T-helper 2 cell treated with Interferon-gamma antibody and Interleukin-4, amounts not matched to agents 5 μg/mL and 100 μg/mL, for 36 hours (primary cell): ENCODE data around the gene FOXC1.

Experiments
- DNase-seq: peaks from one replicate; pipeline ENCODE4 v3.0.0; 2021; ENCODE audit warnings: low spot score
- H3K27ac Mint-ChIP-seq: one replicate; pipeline ENCODE4 v1.8.0; 2021; ENCODE audit warnings: mild to moderate bottlenecking, mixed read lengths
- H3K27me3 Mint-ChIP-seq: one replicate; pipeline ENCODE4 v1.8.0; 2021; ENCODE audit warnings: low read depth, mixed read lengths
- H3K36me3 Mint-ChIP-seq: one replicate; pipeline ENCODE4 v1.8.0; 2021; ENCODE audit warnings: low read depth, mixed read lengths
- H3K4me1 Mint-ChIP-seq: one replicate; pipeline ENCODE4 v1.8.0; 2021; ENCODE audit warnings: low read depth, mixed read lengths
- H3K4me3 Mint-ChIP-seq: one replicate; pipeline ENCODE4 v1.8.0; 2022; ENCODE audit warnings: mild to moderate bottlenecking, moderate library complexity, mixed read lengths
- H3K9me3 Mint-ChIP-seq: one replicate; pipeline ENCODE4 v1.8.0; 2021; ENCODE audit warnings: mixed read lengths

The FOXC1 gene

DNA sequence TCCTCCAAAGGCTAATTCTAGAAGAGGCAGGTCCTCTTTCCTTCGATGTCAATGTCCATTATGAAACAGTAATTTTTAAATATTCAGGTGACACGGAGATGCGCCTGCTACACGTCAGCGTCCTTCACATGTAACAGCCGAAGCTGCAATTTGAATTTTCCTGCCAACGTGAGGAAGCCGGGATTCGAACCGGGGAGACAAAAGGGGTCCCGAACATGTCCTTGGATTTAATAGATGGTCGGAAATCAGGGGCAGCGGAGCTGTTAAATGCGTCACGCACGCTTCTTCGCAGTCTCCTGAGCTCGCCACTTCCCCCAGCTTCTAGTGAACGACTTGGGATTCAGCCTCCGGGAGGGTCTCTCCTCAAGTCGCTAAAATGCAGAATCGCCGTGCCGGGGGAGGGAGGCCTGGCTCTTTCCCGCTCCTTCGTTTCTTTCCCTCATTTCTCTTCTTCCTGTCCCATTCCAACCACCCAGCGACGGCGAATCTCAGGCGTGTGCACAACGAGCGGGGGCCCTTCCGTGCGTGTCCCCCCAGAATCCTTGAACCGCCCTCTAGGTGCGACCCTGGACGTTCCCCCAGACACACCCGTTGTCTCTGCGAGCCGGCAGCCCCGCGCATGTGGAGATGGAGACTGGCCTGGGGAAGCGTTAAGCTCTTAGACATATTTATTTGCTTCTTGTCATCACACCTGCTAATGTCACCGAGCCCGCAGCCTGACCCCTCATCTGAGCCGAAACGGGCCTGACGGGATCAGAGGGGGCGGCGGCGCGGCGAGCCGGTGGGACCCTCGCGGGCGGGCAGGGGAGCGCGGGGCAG is 1.3 kb upstream of the FOXC1 start:
- Mint-ChIP-seq H3K27me3 (peaks cover 66% of the 10 kb centered on the region), H3K36me3 (peaks cover 3% of the 10 kb centered on the region), H3K4me1 (peaks cover 21% of the 10 kb centered on the region), H3K4me3 (peak overlapping the region; percentile 52), H3K9me3 (no peaks in the 10 kb centered on the region), H3K27ac (peak overlapping the region; percentile 68)
- no peak for DNase-seq

DNA sequence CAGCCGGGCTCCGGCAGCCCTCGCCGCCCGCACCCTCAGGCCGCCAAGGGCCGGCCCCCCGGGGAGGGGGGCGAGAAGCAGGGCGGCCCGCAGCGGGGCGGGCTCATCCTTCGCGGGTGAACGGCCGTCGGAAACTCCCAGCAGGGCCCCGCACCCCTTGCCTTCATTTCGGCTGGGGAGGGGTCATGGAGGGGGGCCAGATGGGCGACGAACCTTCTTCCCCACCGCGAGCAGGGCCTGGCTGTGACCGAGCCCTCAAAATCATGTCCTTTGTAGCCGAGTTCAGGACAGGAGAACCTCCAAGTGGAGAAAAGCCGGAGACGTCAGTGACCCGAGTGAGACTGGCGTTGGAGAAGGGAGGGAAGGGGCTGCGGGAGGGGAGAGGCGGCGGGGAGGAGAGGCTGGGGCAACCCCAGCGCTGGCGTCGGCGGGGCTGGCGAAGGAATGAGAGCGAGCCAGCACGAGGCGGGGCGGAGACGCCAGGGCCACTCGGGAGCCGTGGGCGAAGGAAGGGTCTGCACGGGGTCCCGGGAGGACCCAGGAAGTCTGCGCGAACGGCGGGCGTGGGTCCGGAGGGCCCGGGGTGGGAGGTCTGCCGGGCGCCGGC is 571 bp upstream of the FOXC1 start:
- no peak overlapping the region for H3K27ac Mint-ChIP-seq
- peaks cover 63% of the 10 kb centered on the region for H3K27me3 Mint-ChIP-seq
- H3K4me3 Mint-ChIP-seq = no peak overlapping the region
- no peak for DNase-seq
- no peaks in the 10 kb centered on the region for H3K9me3 Mint-ChIP-seq
- H3K4me1 Mint-ChIP-seq = peaks cover 21% of the 10 kb centered on the region
- peaks cover 3% of the 10 kb centered on the region for H3K36me3 Mint-ChIP-seq

DNA sequence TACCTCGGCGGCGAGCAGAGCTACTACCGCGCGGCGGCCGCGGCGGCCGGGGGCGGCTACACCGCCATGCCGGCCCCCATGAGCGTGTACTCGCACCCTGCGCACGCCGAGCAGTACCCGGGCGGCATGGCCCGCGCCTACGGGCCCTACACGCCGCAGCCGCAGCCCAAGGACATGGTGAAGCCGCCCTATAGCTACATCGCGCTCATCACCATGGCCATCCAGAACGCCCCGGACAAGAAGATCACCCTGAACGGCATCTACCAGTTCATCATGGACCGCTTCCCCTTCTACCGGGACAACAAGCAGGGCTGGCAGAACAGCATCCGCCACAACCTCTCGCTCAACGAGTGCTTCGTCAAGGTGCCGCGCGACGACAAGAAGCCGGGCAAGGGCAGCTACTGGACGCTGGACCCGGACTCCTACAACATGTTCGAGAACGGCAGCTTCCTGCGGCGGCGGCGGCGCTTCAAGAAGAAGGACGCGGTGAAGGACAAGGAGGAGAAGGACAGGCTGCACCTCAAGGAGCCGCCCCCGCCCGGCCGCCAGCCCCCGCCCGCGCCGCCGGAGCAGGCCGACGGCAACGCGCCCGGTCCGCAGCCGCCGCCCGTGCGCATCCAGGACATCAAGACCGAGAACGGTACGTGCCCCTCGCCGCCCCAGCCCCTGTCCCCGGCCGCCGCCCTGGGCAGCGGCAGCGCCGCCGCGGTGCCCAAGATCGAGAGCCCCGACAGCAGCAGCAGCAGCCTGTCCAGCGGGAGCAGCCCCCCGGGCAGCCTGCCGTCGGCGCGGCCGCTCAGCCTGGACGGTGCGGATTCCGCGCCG is 994 bp downstream of the FOXC1 start:
- H3K9me3 Mint-ChIP-seq = no peaks in the 10 kb centered on the region
- H3K4me3 Mint-ChIP-seq = peak overlapping the region; percentile 70
- H3K27me3 Mint-ChIP-seq = peaks cover 63% of the 10 kb centered on the region
- H3K4me1 Mint-ChIP-seq = peaks cover 21% of the 10 kb centered on the region
- H3K36me3 Mint-ChIP-seq = peaks cover 3% of the 10 kb centered on the region
- peak overlapping the region; percentile 71 for H3K27ac Mint-ChIP-seq
- no peak for DNase-seq

DNA sequence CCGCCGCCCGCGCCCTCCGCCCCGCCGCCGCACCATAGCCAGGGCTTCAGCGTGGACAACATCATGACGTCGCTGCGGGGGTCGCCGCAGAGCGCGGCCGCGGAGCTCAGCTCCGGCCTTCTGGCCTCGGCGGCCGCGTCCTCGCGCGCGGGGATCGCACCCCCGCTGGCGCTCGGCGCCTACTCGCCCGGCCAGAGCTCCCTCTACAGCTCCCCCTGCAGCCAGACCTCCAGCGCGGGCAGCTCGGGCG is 1.5 kb downstream of the FOXC1 start:
- Mint-ChIP-seq H3K36me3 (peaks cover 3% of the 10 kb centered on the region), H3K27me3 (peaks cover 63% of the 10 kb centered on the region), H3K4me1 (peaks cover 18% of the 10 kb centered on the region), H3K9me3 (no peaks in the 10 kb centered on the region), H3K27ac (no peak overlapping the region), H3K4me3 (no peak overlapping the region)
- DNase-seq = no peak

DNA sequence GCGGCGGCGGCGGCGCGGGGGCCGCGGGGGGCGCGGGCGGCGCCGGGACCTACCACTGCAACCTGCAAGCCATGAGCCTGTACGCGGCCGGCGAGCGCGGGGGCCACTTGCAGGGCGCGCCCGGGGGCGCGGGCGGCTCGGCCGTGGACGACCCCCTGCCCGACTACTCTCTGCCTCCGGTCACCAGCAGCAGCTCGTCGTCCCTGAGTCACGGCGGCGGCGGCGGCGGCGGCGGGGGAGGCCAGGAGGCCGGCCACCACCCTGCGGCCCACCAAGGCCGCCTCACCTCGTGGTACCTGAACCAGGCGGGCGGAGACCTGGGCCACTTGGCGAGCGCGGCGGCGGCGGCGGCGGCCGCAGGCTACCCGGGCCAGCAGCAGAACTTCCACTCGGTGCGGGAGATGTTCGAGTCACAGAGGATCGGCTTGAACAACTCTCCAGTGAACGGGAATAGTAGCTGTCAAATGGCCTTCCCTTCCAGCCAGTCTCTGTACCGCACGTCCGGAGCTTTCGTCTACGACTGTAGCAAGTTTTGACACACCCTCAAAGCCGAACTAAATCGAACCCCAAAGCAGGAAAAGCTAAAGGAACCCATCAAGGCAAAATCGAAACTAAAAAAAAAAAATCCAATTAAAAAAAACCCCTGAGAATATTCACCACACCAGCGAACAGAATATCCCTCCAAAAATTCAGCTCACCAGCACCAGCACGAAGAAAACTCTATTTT is 2.0 kb downstream of the FOXC1 start:
- Mint-ChIP-seq H3K27me3 (peaks cover 61% of the 10 kb centered on the region), H3K4me1 (peaks cover 18% of the 10 kb centered on the region), H3K36me3 (peaks cover 3% of the 10 kb centered on the region), H3K4me3 (peak overlapping the region; percentile 77), H3K9me3 (no peaks in the 10 kb centered on the region), H3K27ac (peak overlapping the region; percentile 83)
- no peak for DNase-seq

DNA sequence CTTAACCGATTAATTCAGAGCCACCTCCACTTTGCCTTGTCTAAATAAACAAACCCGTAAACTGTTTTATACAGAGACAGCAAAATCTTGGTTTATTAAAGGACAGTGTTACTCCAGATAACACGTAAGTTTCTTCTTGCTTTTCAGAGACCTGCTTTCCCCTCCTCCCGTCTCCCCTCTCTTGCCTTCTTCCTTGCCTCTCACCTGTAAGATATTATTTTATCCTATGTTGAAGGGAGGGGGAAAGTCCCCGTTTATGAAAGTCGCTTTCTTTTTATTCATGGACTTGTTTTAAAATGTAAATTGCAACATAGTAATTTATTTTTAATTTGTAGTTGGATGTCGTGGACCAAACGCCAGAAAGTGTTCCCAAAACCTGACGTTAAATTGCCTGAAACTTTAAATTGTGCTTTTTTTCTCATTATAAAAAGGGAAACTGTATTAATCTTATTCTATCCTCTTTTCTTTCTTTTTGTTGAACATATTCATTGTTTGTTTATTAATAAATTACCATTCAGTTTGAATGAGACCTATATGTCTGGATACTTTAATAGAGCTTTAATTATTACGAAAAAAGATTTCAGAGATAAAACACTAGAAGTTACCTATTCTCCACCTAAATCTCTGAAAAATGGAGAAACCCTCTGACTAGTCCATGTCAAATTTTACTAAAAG is 2.7 kb downstream of the FOXC1 start:
- H3K27ac Mint-ChIP-seq = peak overlapping the region; percentile 83
- H3K9me3 Mint-ChIP-seq = no peaks in the 10 kb centered on the region
- no peak for DNase-seq
- H3K27me3 Mint-ChIP-seq = peaks cover 61% of the 10 kb centered on the region
- H3K4me1 Mint-ChIP-seq = peaks cover 15% of the 10 kb centered on the region
- H3K36me3 Mint-ChIP-seq = peaks cover 3% of the 10 kb centered on the region
- H3K4me3 Mint-ChIP-seq = peak overlapping the region; percentile 77

DNA sequence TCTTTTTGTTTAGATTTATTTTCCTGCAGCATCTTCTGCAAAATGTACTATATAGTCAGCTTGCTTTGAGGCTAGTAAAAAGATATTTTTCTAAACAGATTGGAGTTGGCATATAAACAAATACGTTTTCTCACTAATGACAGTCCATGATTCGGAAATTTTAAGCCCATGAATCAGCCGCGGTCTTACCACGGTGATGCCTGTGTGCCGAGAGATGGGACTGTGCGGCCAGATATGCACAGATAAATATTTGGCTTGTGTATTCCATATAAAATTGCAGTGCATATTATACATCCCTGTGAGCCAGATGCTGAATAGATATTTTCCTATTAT is 3.2 kb downstream of the FOXC1 start:
- peaks cover 3% of the 10 kb centered on the region for H3K36me3 Mint-ChIP-seq
- H3K27ac Mint-ChIP-seq = no peak overlapping the region

DNA sequence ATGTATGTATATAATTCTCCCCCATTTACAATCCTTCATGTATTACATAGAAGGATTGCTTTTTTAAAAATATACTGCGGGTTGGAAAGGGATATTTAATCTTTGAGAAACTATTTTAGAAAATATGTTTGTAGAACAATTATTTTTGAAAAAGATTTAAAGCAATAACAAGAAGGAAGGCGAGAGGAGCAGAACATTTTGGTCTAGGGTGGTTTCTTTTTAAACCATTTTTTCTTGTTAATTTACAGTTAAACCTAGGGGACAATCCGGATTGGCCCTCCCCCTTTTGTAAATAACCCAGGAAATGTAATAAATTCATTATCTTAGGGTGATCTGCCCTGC is 3.6 kb downstream of the FOXC1 start:
- Mint-ChIP-seq H3K27ac (no peak overlapping the region), H3K9me3 (no peaks in the 10 kb centered on the region), H3K4me1 (peaks cover 14% of the 10 kb centered on the region), H3K27me3 (peaks cover 61% of the 10 kb centered on the region), H3K36me3 (peaks cover 3% of the 10 kb centered on the region), H3K4me3 (no peak overlapping the region)
- no peak for DNase-seq

More for the DNA sequence above, 3.2 kb downstream of the FOXC1 start:
- H3K9me3 Mint-ChIP-seq = no peaks in the 10 kb centered on the region
- H3K4me1 Mint-ChIP-seq = peaks cover 14% of the 10 kb centered on the region
- peaks cover 61% of the 10 kb centered on the region for H3K27me3 Mint-ChIP-seq
- no peak for DNase-seq
- peak overlapping the region; percentile 77 for H3K4me3 Mint-ChIP-seq

DNA sequence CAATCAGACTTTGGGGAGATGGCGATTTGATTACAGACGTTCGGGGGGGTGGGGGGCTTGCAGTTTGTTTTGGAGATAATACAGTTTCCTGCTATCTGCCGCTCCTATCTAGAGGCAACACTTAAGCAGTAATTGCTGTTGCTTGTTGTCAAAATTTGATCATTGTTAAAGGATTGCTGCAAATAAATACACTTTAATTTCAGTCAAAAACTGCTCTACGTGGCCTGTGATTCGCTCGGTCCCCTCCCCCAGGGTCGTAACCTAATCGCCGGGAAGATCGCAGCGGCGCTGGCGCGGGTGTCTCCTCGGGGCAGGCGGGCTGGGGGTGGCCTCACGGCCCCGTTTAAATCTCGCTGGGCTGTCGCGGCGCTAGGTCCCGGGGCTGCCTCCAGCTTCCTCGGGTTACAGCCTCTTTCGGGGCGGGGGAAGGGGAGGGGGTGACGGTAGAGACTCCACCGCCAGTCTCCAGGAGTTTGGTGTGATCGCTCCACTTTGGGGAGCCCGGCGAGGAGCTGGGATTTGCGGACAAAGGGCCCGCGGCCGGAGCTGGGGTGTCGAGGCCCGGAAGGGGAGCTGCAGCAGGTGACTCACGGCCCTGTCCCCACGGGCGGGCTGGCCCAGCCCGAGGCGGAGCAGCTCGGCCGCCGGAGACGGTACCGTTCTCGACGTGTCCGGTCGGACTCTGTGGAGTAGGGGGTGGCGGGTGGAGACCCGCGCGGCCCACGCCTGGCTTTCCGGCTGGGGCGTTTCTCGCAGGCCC is 4.2 kb downstream of the FOXC1 start:
- H3K27ac Mint-ChIP-seq = no peak overlapping the region
- H3K4me3 Mint-ChIP-seq = no peak overlapping the region
- H3K9me3 Mint-ChIP-seq = no peaks in the 10 kb centered on the region
- peaks cover 10% of the 10 kb centered on the region for H3K4me1 Mint-ChIP-seq
- H3K36me3 Mint-ChIP-seq = peaks cover 3% of the 10 kb centered on the region
- peaks cover 61% of the 10 kb centered on the region for H3K27me3 Mint-ChIP-seq
- no peak for DNase-seq

DNA sequence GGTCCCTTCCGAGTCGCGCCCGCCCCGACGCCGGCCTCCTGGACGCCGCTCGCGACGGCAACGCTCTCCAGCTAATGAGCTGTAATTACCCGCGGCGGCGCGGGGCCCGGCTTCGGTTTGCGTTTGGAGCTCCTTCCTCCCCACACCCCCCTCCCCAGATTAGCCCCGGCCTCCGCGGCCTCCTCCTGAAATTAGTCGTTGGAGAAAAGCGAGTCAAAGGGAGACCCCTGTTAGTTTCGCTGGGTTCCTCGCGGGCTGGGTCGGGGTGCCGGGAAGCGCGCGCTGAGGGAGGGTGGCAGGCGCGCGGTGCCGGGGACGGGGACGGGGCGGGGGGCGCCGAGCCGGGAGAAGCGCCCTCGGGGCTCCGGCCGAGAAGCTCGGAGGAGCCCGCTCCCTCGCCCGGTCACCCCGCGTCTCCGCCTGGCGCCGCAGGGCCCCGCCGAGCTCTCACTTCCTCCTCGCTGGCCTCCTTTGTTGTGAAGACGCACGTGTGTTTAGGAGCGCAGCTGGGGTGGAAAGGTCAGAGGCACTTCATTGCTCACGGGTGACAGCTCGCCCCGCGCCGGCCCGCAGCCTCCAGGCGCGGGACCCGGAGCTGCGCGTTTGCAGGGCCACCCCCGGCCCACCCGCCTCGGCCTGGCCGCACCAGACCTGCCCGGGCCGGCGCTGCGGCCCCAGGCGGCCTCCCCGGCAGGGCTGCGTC is 4.9 kb downstream of the FOXC1 start:
- peaks cover 58% of the 10 kb centered on the region for H3K27me3 Mint-ChIP-seq
- DNase-seq = no peak
- peaks cover 3% of the 10 kb centered on the region for H3K36me3 Mint-ChIP-seq
- no peak overlapping the region for H3K27ac Mint-ChIP-seq
- no peak overlapping the region for H3K4me3 Mint-ChIP-seq
- peaks cover 10% of the 10 kb centered on the region for H3K4me1 Mint-ChIP-seq
- H3K9me3 Mint-ChIP-seq = no peaks in the 10 kb centered on the region

DNA sequence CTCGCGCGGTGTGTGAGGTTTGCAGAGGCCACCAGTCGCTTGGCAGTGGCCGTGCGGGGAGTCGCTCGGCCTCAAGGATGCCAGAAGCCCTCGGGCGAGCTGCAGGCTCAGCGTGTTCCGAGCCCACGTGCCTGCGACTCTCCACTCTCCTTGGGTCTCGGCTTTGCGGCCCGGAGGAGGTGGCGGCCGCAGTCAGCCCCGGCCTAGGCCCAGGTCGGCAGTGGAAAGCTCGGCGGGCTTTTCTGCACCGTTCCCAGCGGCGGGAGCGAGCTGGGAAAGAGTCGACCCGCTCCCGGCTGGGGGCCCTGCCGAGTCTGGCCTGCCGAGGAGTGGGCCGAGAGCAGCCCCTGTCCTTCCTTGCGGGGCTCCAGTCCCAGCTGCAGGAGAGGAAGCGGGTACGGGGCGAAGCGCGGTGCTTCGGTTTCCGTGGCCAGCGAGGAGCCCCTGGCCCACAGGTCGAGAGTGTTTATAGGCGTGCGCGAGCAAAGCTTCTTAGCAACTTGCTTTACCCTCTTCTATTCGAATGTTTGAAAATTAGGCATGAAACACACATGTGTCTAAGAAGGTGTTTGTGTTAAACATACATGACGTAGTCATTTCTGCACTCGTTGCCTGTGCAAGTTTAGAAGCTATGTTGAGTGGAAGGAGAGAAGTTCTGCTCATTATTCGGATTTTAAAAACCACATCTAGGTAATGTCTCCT is 5.6 kb downstream of the FOXC1 start:
- H3K4me3 Mint-ChIP-seq = no peak overlapping the region
- H3K27ac Mint-ChIP-seq = no peak overlapping the region
- H3K4me1 Mint-ChIP-seq = peaks cover 10% of the 10 kb centered on the region
- peaks cover 58% of the 10 kb centered on the region for H3K27me3 Mint-ChIP-seq
- no peaks in the 10 kb centered on the region for H3K9me3 Mint-ChIP-seq
- peaks cover 3% of the 10 kb centered on the region for H3K36me3 Mint-ChIP-seq
- DNase-seq = no peak

DNA sequence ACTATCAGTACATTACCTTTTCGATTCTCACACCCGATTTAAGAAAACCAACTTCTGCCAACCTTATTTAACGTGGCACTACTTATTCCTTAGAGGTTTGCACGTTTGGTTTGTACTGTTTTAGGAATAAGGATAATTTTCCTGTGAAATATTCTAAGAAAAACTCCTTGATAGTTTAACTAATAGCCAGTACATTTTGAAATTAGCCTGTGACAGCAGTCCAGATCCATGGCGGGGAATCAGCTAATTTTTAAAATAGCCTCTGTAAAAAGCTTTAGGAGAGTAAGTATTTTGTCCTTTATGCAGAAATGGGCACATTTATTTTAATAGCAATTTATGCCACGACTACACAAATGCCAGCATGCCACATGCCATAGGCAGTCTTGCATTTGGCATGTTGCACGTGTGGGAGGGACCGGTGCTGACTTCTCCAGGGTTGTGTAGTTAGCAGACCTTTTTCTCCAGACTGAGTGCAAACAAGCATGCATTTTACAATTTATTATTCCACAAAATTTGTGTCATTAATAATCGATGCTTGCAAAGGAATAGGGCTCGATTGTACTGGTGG is 6.2 kb downstream of the FOXC1 start:
- H3K27ac Mint-ChIP-seq = no peak overlapping the region
- H3K9me3 Mint-ChIP-seq = no peaks in the 10 kb centered on the region
- peaks cover 56% of the 10 kb centered on the region for H3K27me3 Mint-ChIP-seq
- H3K4me3 Mint-ChIP-seq = no peak overlapping the region
- H3K4me1 Mint-ChIP-seq = peaks cover 7% of the 10 kb centered on the region
- peaks cover 3% of the 10 kb centered on the region for H3K36me3 Mint-ChIP-seq
- no peak for DNase-seq
